ENCODE results near the gene BDKRB2. TPM values are rescaled to one million over a fixed set of nuclear protein-coding genes. Genes with fewer than 3 reads are reported as not detected.

BDKRB2 gene
- total RNA-seq, 1 donor from 2014 or later: 0.57 TPM

- no peak for DNase-seq (ENCODE audit: low spot score)
- intact Hi-C loops (cut with DNase I): no loop called here
Measured at GRCh38 chr14:96195441-96196081, 9.1 kb upstream of the BDKRB2 start.

GRCh38 chr14:96197163-96197852 is 7.3 kb upstream of the BDKRB2 start:
- intact Hi-C loops (cut with DNase I): no loop called here
- DNase-seq (ENCODE audit: low spot score): no peak

GRCh38 chr14:96197969-96198368 is 6.7 kb upstream of the BDKRB2 start:
- intact Hi-C loops (cut with DNase I): no loop called here
- DNase-seq (ENCODE audit: low spot score): no peak

- intact Hi-C loops (cut with DNase I): no loop called here
Measured at GRCh38 chr14:96198430-96199130, 6.1 kb upstream of the BDKRB2 start.

GRCh38 chr14:96201157-96201556 is 3.5 kb upstream of the BDKRB2 start:
- intact Hi-C loops (cut with DNase I): no loop called here
- no peak for DNase-seq (ENCODE audit: low spot score)

More at GRCh38 chr14:96198430-96199130, 6.1 kb upstream of the BDKRB2 start:
- no peak for DNase-seq (ENCODE audit: low spot score)

GRCh38 chr14:96201965-96202364 is 2.7 kb upstream of the BDKRB2 start:
- intact Hi-C loops (cut with DNase I): no loop called here
- DNase-seq (ENCODE audit: low spot score): no peak

- no peak for DNase-seq (ENCODE audit: low spot score)
- intact Hi-C loops (cut with DNase I): no loop called here
Measured at GRCh38 chr14:96202441-96203094, 2.1 kb upstream of the BDKRB2 start.

GRCh38 chr14:96203116-96203515 is 1.5 kb upstream of the BDKRB2 start:
- intact Hi-C loops (cut with DNase I): no loop called here

GRCh38 chr14:96203635-96204034 is 1.0 kb upstream of the BDKRB2 start:
- DNase-seq (ENCODE audit: low spot score): no peak
- intact Hi-C loops (cut with DNase I): no loop called here

More at GRCh38 chr14:96203116-96203515, 1.5 kb upstream of the BDKRB2 start:
- DNase-seq (ENCODE audit: low spot score): no peak

GRCh38 chr14:96205059-96205977 is 679 bp downstream of the BDKRB2 start:
- DNase-seq (ENCODE audit: low spot score): no peak
- intact Hi-C loops (cut with DNase I): no loop called here

- DNase-seq (ENCODE audit: low spot score): no peak
- intact Hi-C loops (cut with DNase I): no loop called here
Measured at GRCh38 chr14:96205978-96206360, 1.3 kb downstream of the BDKRB2 start.

- intact Hi-C loops (cut with DNase I): no loop called here
Measured at GRCh38 chr14:96206461-96206860, 1.8 kb downstream of the BDKRB2 start.

GRCh38 chr14:96207686-96208085 is 3.0 kb downstream of the BDKRB2 start:
- intact Hi-C loops (cut with DNase I): no loop called here
- DNase-seq (ENCODE audit: low spot score): no peak

More at GRCh38 chr14:96206461-96206860, 1.8 kb downstream of the BDKRB2 start:
- DNase-seq (ENCODE audit: low spot score): no peak

GRCh38 chr14:96208739-96209138 is 4.1 kb downstream of the BDKRB2 start:
- intact Hi-C loops (cut with DNase I): no loop called here
- no peak for DNase-seq (ENCODE audit: low spot score)

GRCh38 chr14:96212140-96212539 is 7.5 kb downstream of the BDKRB2 start:
- intact Hi-C loops (cut with DNase I): no loop called here
- DNase-seq (ENCODE audit: low spot score): no peak

- intact Hi-C loops (cut with DNase I): no loop called here
- no peak for DNase-seq (ENCODE audit: low spot score)
Measured at GRCh38 chr14:96212896-96213295, 8.3 kb downstream of the BDKRB2 start.

- no peak for DNase-seq (ENCODE audit: low spot score)
- intact Hi-C loops (cut with DNase I): no loop called here
Measured at GRCh38 chr14:96213871-96214465, 9.3 kb downstream of the BDKRB2 start.

- intact Hi-C loops (cut with DNase I): no loop called here
- no peak for DNase-seq (ENCODE audit: low spot score)
Measured at GRCh38 chr14:96214793-96215192, 10.2 kb downstream of the BDKRB2 start.

Measured in cardiac septum (tissue), 1 donor.